Stimulated activated naive B cell treated with anti-CD40 and anti-IgM and Interleukin-4, amounts not matched to agents 10 μg/mL and 1 μg/mL and 100 μg/mL, for 72 hours (primary cell): ENCODE data around the gene RASL11A.
"Not testable (repeated sequence)": the region's sequence is repeated elsewhere in the genome, so short reads cannot be mapped to it uniquely, and the experiment has no call there.

Source experiments
- ATAC-seq, 2 donors: fragments of 150-1000 bp; cut with Tn5 transposase; replicated peaks; 2 replicates each; pipeline ENCODE4 v1.10.0; 2021; ENCODE audit warnings: moderate library complexity in 1 of 2
- DNase-seq: peaks from one replicate; pipeline ENCODE4 v3.0.0; 2021
- H3K27ac Mint-ChIP-seq: one replicate; pipeline ENCODE4 v1.8.0; 2022; ENCODE audit warnings: mild to moderate bottlenecking, mixed read lengths
- H3K27me3 Mint-ChIP-seq, 2 donors: one replicate each; pipeline ENCODE4 v1.8.0; 2022; ENCODE audit warnings: mixed read lengths in 2 of 2
- H3K36me3 Mint-ChIP-seq, 2 donors: one replicate each; pipeline ENCODE4 v1.8.0; 2022; ENCODE audit warnings: mixed read lengths in 2 of 2, mild to moderate bottlenecking in 1 of 2
- H3K4me1 Mint-ChIP-seq, 2 donors: one replicate each; pipeline ENCODE4 v1.8.0; 2022; ENCODE audit warnings: mixed read lengths in 2 of 2, mild to moderate bottlenecking in 1 of 2
- H3K4me3 Mint-ChIP-seq, 2 donors: one replicate each; pipeline ENCODE4 v1.8.0; 2022; ENCODE audit warnings: mild to moderate bottlenecking in 2 of 2, mixed read lengths in 2 of 2, moderate library complexity in 1 of 2
- H3K9me3 Mint-ChIP-seq, 2 donors: one replicate each; pipeline ENCODE4 v1.8.0; 2022; ENCODE audit warnings: mixed read lengths in 2 of 2, mild to moderate bottlenecking in 1 of 2

Gene RASL11A

DNA sequence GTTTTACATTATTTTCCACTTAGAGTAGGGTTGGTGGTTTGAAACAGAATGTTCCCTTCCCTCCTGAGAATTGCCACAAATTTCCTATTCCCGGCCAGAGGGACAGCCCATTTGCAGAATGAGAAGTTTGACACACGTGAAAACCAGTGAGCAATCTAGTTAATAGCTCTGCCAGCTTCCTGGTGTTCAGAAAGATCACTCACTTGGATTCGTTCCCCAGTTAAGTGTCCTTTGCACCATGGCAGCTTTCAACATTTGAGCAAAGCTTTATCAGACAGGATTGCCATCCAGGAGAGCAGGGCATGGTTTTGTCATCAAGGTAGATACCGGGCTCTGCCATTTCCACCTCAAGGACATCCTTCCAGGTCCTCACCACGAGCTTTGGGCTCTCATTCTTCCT, 28.2 kb downstream of the RASL11A start:
- no peak for ATAC-seq

DNA sequence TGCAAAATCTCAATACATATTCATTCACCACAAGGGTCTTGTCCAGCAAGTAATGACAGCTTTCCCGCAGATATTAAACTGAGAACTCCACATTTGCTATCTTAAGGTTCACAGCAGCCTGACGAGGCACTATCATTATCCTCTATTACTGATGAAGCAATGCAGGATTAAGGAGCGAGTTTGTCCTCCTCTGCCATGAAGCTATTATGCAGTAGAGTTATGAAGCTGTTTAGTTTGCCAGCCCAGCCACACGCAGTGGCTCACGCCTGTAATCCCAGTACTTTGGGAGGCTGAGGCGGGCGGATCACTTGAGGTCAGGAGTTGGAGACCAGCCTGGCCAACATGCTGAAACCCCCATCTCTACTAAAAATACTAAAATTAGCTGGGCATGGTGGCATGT, 29.8 kb downstream of the RASL11A start:
- H3K4me3 Mint-ChIP-seq, H3K36me3 Mint-ChIP-seq, ATAC-seq, H3K27me3 Mint-ChIP-seq, H3K4me1 Mint-ChIP-seq, H3K9me3 Mint-ChIP-seq, H3K27ac Mint-ChIP-seq, DNase-seq: not testable (repeated sequence)

More for the DNA sequence above, 28.2 kb downstream of the RASL11A start:
- H3K27ac Mint-ChIP-seq = no peak overlapping the region
- no peak for DNase-seq
- no peaks in the 10 kb centered on the region for H3K9me3 Mint-ChIP-seq
- H3K4me1 Mint-ChIP-seq = peaks cover 6% of the 10 kb centered on the region in 2 donors
- H3K36me3 Mint-ChIP-seq = no peaks in the 10 kb centered on the region
- no peak overlapping the region for H3K4me3 Mint-ChIP-seq
- peaks cover 0 to 8% of the 10 kb centered on the region in 2 donors for H3K27me3 Mint-ChIP-seq

DNA sequence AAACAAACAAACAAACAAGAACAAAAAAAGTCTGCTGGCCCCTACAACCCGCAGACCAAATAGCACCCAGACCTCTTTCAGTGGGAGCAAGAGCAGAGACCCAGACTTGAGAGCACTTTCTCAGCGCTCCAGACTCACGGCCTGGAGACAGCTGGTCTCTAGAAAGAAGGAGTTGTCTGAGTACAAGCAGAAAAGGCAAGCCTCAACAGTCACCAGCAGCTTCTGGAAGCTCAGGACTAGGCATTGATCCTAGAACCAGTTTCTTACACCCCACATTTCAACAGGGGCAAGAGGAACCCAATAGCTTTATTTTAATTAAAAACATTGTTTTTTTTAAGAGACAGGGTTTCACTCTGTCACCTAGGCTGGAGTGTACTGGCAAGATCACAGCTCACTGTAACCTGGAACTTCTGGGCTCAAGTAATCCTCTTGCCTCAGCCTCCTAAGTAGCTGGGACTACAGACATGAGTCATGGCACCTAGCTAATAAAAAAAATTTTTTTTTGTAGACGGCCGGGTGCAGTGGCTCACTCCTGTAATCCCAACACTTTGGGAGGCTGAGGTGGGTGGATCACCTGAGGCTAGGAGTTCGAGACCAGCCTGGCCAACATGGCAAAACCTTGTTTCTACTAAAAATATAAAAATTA, 30.4 kb downstream of the RASL11A start:
- Mint-ChIP-seq H3K9me3 (no peaks in the 10 kb centered on the region), H3K4me1 (peaks cover 3 to 5% of the 10 kb centered on the region in 2 donors), H3K27ac (no peak overlapping the region), H3K4me3 (no peak overlapping the region), H3K36me3 (no peaks in the 10 kb centered on the region), H3K27me3 (peaks cover 0 to 8% of the 10 kb centered on the region in 2 donors)
- ATAC-seq (no peak), DNase-seq (no peak)

DNA sequence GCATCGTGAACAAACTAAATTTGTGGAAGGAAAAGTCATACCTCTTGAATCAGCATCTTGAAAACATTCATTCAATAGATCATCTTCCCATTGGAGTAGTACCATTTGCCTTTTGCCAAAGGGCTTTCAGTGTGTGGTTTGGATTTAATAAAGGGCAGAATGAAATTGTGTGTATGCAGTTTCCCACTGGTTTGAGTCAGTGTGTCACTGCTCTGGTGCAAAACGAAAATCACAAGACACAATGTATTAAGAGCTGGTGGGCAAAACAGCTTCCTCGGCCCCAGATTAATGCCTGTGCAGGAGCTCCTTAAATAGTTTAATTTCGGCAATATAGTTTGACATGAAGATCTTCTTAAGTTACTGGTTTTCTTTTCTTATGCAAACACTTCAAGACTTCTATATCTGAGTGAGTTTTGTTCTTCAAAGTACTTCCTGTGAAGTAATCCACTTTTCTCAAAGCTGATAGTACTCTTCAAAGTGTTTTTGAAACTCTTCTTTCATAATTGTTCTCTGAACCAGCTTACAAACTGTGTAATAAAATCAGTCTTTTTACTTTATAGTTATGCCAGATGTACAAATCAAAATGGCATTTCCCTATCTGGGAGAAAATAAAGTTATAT, 32.1 kb downstream of the RASL11A start:
- ATAC-seq = no peak
- no peak overlapping the region for H3K27ac Mint-ChIP-seq
- H3K36me3 Mint-ChIP-seq = no peaks in the 10 kb centered on the region
- H3K4me3 Mint-ChIP-seq = no peak overlapping the region
- no peaks in the 10 kb centered on the region for H3K9me3 Mint-ChIP-seq
- no peak for DNase-seq
- H3K4me1 Mint-ChIP-seq = peaks cover 9 to 14% of the 10 kb centered on the region in 2 donors
- H3K27me3 Mint-ChIP-seq = peaks cover 0 to 8% of the 10 kb centered on the region in 2 donors

DNA sequence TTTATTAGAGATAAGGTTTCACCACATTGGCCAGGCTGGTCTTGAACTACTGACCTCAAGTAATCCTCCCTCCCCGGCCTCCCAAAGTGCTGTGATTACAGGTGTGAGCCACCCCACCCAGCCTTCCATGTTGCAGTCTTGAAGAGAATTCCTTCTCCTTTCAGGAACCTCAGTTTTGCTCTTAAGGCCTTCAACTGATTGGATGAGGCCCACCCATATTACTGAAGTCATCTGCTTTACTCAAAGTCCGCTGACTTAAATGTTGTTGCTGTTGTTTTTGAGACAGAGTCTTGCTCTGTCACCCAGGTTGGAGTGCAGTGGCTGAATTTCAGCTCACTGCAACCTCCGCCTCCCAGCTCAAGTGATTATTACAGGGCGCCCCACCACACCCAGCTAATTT, 33.5 kb downstream of the RASL11A start:
- H3K4me3 Mint-ChIP-seq = no peak overlapping the region
- H3K27me3 Mint-ChIP-seq = peaks cover 0 to 3% of the 10 kb centered on the region in 2 donors
- H3K36me3 Mint-ChIP-seq = no peaks in the 10 kb centered on the region
- no peak for DNase-seq
- H3K27ac Mint-ChIP-seq = no peak overlapping the region
- no peak for ATAC-seq
- H3K9me3 Mint-ChIP-seq = no peaks in the 10 kb centered on the region
- peaks cover 10 to 14% of the 10 kb centered on the region in 2 donors for H3K4me1 Mint-ChIP-seq

DNA sequence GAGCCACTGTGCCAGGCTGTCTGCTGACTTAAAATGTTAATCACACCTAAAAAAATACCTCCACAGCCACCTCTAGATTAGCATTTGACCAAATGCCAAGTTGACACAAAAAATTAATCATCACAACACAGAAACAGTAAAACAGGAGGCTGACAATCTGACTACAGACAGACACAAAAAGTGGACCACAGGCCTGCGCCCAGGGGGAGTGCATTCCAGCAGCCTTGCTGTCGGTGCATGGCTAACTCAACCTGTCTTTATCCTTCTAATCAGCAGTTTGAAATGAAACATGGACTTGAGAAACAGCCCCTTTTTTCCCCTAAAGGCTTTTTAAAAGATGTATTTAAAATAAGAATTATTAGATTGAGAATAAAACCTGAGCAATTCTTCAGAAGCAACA, 34.0 kb downstream of the RASL11A start:
- Mint-ChIP-seq H3K27ac (no peak overlapping the region), H3K4me3 (no peak overlapping the region), H3K27me3 (no peaks in the 10 kb centered on the region), H3K36me3 (no peaks in the 10 kb centered on the region), H3K9me3 (no peaks in the 10 kb centered on the region), H3K4me1 (peaks cover 13 to 14% of the 10 kb centered on the region in 2 donors)
- DNase-seq = no peak
- no peak for ATAC-seq

DNA sequence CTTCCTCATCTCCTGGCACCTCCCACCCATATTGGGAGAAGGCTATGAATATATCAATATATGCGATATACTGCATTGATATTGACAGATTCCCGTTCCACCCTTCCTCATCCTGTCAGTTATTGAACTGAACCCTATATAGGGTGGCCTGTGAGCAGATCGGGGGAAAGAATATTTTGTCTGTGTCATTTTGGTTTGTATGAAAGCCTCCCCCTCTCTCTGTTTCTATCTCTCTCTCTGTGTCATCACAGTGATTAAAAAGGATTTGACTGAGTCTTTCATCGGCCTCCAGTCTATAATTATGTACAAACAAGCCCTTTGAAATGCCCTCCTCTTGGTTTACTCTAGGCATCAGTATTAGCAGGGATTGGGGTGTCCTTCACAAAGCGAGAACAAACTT, 35.7 kb downstream of the RASL11A start:
- no peak for DNase-seq
- Mint-ChIP-seq H3K9me3 (no peaks in the 10 kb centered on the region), H3K4me1 (peaks cover 13 to 14% of the 10 kb centered on the region in 2 donors), H3K36me3 (no peaks in the 10 kb centered on the region), H3K27ac (no peak overlapping the region), H3K27me3 (peaks cover 0 to 6% of the 10 kb centered on the region in 2 donors), H3K4me3 (no peak overlapping the region)
- no peak for ATAC-seq

DNA sequence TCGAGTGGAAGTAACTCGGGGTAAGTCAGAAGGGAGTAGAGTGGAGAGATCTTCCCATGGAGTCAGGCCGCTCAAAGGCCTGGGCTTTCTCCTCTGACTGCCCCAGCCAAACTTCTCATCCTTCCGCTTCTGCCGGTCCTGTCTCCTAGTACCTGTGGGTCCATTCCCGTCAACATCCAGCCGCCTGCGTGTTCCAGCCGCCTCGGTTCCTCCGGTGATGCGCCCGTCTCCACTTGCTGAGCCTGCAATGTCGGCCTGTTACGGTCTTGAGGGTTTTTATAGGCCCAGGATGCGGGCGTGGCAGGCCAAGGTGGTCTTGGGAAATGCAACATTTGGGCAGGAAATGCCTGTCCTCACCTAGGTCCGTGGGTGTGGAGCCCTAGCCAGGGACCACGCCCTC, 38.3 kb downstream of the RASL11A start:
- no peaks in the 10 kb centered on the region for H3K36me3 Mint-ChIP-seq
- DNase-seq = no peak
- no peak overlapping the region for H3K4me3 Mint-ChIP-seq
- no peaks in the 10 kb centered on the region for H3K9me3 Mint-ChIP-seq
- H3K27ac Mint-ChIP-seq = no peak overlapping the region
- H3K4me1 Mint-ChIP-seq = peaks cover 13 to 14% of the 10 kb centered on the region in 2 donors
- ATAC-seq = no peak
- H3K27me3 Mint-ChIP-seq = peaks cover 0 to 17% of the 10 kb centered on the region in 2 donors

DNA sequence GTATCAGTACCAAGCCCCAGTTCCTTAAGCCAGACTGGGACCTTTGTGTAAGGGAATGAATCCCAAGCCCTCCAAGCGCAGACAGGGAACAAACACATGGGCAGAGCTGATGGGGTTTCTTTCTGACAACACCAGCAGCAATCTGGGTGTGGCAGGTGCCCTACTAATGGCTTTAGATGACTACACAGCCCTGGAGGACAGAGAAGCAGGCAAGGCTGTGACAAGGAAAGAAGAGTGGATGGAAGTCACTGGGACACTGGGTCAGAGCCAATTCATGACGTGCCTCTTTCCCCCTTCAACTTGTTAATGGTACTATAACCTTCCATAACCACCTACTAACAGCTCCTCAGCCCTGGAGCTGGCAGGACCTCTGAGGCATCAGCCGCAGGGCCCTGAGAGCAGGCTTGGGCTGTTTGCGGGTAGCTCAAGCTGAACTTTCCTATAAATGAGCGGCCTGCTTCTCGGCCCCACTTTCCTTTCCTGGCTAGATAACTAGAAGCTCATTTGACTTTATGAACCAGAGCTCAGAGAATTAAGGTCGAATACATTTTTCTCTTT, 38.9 kb downstream of the RASL11A start:
- ATAC-seq = no peak
- no peak overlapping the region for H3K4me3 Mint-ChIP-seq
- peaks cover 0 to 17% of the 10 kb centered on the region in 2 donors for H3K27me3 Mint-ChIP-seq
- no peak for DNase-seq
- H3K4me1 Mint-ChIP-seq = peaks cover 13 to 14% of the 10 kb centered on the region in 2 donors
- H3K9me3 Mint-ChIP-seq = no peaks in the 10 kb centered on the region
- no peaks in the 10 kb centered on the region for H3K36me3 Mint-ChIP-seq
- no peak overlapping the region for H3K27ac Mint-ChIP-seq

DNA sequence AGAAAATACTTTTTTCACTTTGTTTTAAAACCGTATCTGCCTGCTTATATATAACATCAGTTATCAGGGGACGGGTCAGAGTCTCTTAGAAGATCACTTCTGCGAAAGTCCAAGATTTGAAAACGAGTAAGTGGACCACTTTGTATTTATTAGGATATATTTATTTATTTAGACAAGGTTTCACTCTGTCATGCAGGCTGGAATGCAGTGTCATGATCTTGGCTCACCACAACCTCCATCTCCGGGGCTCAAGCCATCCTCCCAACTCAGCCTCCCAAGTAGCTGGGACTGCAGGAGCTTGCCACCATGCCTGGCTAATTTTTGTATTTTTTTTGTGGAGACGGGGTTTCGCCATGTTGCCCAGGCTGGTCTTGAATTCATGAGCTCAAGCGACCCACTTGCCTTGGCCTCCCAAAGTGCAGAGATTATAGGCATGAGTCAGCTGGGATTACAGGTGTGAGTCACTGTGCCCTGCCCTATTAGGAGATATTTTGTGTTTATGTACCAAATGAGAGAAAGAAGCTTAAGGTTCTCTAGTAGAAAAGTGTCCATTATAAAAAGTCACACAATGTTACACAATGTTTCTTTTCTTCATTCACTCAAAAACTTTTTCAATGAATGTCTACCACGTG, 39.5 kb downstream of the RASL11A start:
- DNase-seq = no peak
- no peaks in the 10 kb centered on the region for H3K36me3 Mint-ChIP-seq
- no peak for ATAC-seq
- peaks cover 13 to 14% of the 10 kb centered on the region in 2 donors for H3K4me1 Mint-ChIP-seq
- H3K27me3 Mint-ChIP-seq = peaks cover 0 to 17% of the 10 kb centered on the region in 2 donors
- no peak overlapping the region for H3K4me3 Mint-ChIP-seq
- no peak overlapping the region for H3K27ac Mint-ChIP-seq
- H3K9me3 Mint-ChIP-seq = no peaks in the 10 kb centered on the region

DNA sequence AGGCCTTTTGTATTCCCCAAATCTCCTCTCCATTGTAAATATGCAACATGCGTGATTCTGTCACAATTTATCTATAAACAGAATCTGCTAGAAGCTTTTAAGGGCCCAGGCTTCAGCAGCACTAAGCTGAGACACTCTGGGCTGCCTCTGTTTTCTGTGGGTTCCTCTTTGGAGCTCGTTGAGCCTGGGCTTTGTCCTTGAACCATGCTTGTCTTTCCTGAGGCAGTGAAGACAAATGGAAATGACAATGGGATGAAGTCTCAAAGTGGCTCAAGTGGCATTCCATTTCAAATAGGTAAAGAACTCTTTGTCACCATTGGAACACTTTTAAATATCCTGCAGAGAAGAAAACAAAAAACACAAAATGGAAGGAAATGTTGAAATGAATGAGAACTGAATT, 40.3 kb downstream of the RASL11A start:
- H3K4me3 Mint-ChIP-seq = no peak overlapping the region
- H3K36me3 Mint-ChIP-seq = no peaks in the 10 kb centered on the region
- H3K27me3 Mint-ChIP-seq = peaks cover 0 to 17% of the 10 kb centered on the region in 2 donors
- no peak for DNase-seq
- peaks cover 11% of the 10 kb centered on the region in 2 donors for H3K4me1 Mint-ChIP-seq
- H3K9me3 Mint-ChIP-seq = no peaks in the 10 kb centered on the region
- H3K27ac Mint-ChIP-seq = no peak overlapping the region
- ATAC-seq = no peak

DNA sequence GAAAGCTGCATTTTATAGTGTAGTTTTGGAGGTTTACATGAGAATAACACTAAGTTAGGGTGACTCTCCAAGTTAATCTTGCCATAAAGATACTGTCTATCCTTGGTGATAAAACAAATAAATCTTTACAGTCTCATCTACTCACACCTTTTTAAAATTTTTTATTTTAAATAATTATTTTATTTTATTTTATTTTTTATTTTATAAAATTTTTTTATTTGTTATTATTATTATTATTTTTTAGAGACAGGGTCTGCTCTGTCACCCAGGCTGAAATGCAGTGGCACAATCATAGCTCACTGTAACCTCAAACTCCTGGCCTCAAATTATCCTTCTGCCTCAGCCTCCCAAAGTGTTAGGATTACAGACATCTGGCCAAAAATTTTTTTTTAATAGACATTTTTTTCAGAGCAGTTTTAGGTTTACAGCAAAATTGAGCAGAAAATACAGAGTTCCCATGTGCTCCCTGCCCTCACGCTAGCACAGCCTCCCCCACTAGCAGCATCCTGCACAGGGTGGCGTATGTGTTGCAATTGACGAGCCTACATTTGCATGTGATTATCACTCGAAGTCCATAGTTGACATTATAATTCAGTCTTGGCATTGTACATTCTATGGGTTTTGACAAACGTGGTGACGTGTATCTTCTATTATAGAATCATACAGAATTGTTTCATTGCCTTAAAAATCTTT, 41.0 kb downstream of the RASL11A start:
- Mint-ChIP-seq H3K27ac (no peak overlapping the region), H3K36me3 (no peaks in the 10 kb centered on the region)
- no peak for DNase-seq

DNA sequence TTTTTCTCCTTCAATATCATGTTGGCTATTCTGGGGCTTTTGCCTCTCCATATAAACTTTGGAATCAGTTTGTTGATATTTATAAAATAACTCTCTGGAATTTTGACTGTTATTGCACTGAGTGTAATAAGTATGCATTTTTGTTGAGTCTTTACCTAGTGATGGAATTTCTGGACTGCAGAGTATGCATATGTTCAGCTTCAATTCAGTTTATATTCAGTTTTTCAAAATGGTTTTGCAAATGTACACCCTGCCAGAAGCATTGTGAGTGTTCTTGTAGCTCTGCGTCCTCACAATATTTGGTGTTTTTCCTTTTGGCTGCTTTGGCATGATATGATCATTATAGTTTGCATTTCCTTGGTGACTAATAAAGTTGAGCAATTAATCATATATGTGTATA, 43.1 kb downstream of the RASL11A start:
- peaks cover 0 to 3% of the 10 kb centered on the region in 2 donors for H3K4me1 Mint-ChIP-seq

More for the DNA sequence above, 41.0 kb downstream of the RASL11A start:
- Mint-ChIP-seq H3K27me3 (peaks cover 6 to 24% of the 10 kb centered on the region in 2 donors), H3K4me3 (no peak overlapping the region), H3K4me1 (peaks cover 4 to 5% of the 10 kb centered on the region in 2 donors), H3K9me3 (no peaks in the 10 kb centered on the region)
- no peak for ATAC-seq

DNA sequence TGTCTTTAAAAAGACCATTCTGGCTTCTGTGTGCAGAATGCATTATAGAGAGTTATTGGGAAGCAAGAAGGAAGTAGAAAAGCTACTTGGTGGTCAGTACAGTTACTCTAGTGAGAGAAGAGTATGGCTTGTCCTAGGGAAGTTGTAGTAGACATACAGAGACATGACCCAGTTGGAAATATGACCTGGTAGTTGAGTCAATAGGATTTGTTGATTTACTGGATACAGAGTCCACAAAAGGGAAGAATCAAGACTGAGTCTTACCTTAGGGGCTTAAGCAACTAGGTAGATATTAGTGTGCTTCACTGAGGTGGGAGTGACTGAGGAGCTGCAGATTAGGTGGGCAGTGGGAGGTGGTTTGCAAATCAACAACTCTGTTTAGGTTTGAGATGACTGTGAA, 48.8 kb downstream of the RASL11A start:
- H3K4me1 Mint-ChIP-seq = no peaks in the 10 kb centered on the region
- no peak overlapping the region for H3K27ac Mint-ChIP-seq
- H3K36me3 Mint-ChIP-seq = no peaks in the 10 kb centered on the region
- H3K27me3 Mint-ChIP-seq = peaks cover 29 to 45% of the 10 kb centered on the region in 2 donors
- no peak for DNase-seq
- H3K4me3 Mint-ChIP-seq = no peak overlapping the region
- ATAC-seq = no peak
- peaks cover 0 to 1% of the 10 kb centered on the region in 2 donors for H3K9me3 Mint-ChIP-seq

More for the DNA sequence above, 43.1 kb downstream of the RASL11A start:
- no peak for ATAC-seq
- Mint-ChIP-seq H3K27ac (no peak overlapping the region), H3K9me3 (no peaks in the 10 kb centered on the region), H3K27me3 (peaks cover 10 to 34% of the 10 kb centered on the region in 2 donors), H3K36me3 (no peaks in the 10 kb centered on the region), H3K4me3 (no peak overlapping the region)
- DNase-seq = no peak
